NCI-H2081 (cell line): ENCODE measurements around the gene STAC3.
A peak's percentile ranks its signal among the peaks of the same experiment; 100 is the strongest.

Experiments used
- DNase-seq, 2 experiments: peaks; one replicate each; lab custom pipeline; 2025; lab: John Stamatoyannopoulos, UW

Gene STAC3

GRCh38 chr12:57254506-57255280 is 3.7 kb upstream of the STAC3 start:
- no peak for DNase-seq

- DNase-seq, result no peak
Measured at GRCh38 chr12:57250541-57250940, 446 bp downstream of the STAC3 start.

GRCh38 chr12:57248934-57249742 is 1.8 kb downstream of the STAC3 start:
- DNase-seq, result no peak

GRCh38 chr12:57247041-57247440 is 3.9 kb downstream of the STAC3 start:
- DNase-seq, result no peak

GRCh38 chr12:57244312-57244696 is 6.7 kb downstream of the STAC3 start:
- no peak for DNase-seq

GRCh38 chr12:57243521-57244311 is 7.3 kb downstream of the STAC3 start:
- DNase-seq, result peak; percentile 81 to 83

GRCh38 chr12:57242691-57243454 is 8.1 kb downstream of the STAC3 start:
- DNase-seq, result peak; percentile 83 to 86

- DNase-seq, result peak; percentile 68 to 78
Measured at GRCh38 chr12:57242329-57242690, 8.7 kb downstream of the STAC3 start.

- no peak for DNase-seq
Measured at GRCh38 chr12:57241402-57242310, 9.3 kb downstream of the STAC3 start.

- DNase-seq, result no peak
Measured at GRCh38 chr12:57240926-57241401, 10.0 kb downstream of the STAC3 start.

- DNase-seq, result peak; percentile 58 to 75
Measured at GRCh38 chr12:57240066-57240921, 10.7 kb downstream of the STAC3 start.

- DNase-seq, result no peak
Measured at GRCh38 chr12:57239587-57240065, 11.4 kb downstream of the STAC3 start.

GRCh38 chr12:57238854-57239554 is 12.0 kb downstream of the STAC3 start:
- DNase-seq, result peak; percentile 78 to 83

- DNase-seq, result peak; percentile 40 to 42
Measured at GRCh38 chr12:57237932-57238853, 12.8 kb downstream of the STAC3 start.

GRCh38 chr12:57237596-57237931 is 13.4 kb downstream of the STAC3 start:
- no peak for DNase-seq

- DNase-seq, result no peak
Measured at GRCh38 chr12:57236925-57237595, 13.9 kb downstream of the STAC3 start.
